CD4-positive, alpha-beta T cell treated with Interleukin-15 for 4 hours (primary cell): Measurements from ENCODE around the gene TMEM145.
"Not testable (repeated sequence)": the region's sequence is repeated elsewhere in the genome, so short reads cannot be mapped to it uniquely, and the experiment has no call there.

ENCODE experiments used
- DNase-seq: peaks from one replicate; pipeline ENCODE4 v3.0.0-alpha.2; 2020; ENCODE audit warnings: low spot score

Gene TMEM145

GRCh38 chr19:42313096-42313839 lies at the start of gene TMEM145:
Gene TMEM145, plus strand, starts transcription at chr19:42313309. Its CDS starts 68 bp downstream, at chr19:42313377.
- no peak for DNase-seq

GRCh38 chr19:42266105-42266504 lies 47.0 kb upstream of the TMEM145 start:
- DNase-seq, result not testable (repeated sequence)

GRCh38 chr19:42266928-42267603 lies 46.0 kb upstream of the TMEM145 start:
- DNase-seq, result not testable (repeated sequence)

GRCh38 chr19:42267644-42268141 lies 45.4 kb upstream of the TMEM145 start:
- no peak for DNase-seq

- DNase-seq, result peak; percentile 100
These were observed 44.9 kb upstream of the TMEM145 start for GRCh38 chr19:42268142-42268703.

- peak; percentile 100 for DNase-seq
These were observed 44.2 kb upstream of the TMEM145 start, which contains the start of gene CIC for GRCh38 chr19:42268704-42269477. Gene CIC, plus strand, starts transcription at chr19:42269252. Its CDS starts 2,532 bp downstream, at chr19:42271784.

GRCh38 chr19:42269478-42270345 lies 43.4 kb upstream of the TMEM145 start:
- no peak for DNase-seq

- peak; percentile 66 for DNase-seq
These were observed 42.6 kb upstream of the TMEM145 start for GRCh38 chr19:42270346-42271044.

GRCh38 chr19:42271045-42271419 lies 42.1 kb upstream of the TMEM145 start:
- DNase-seq, result no peak

GRCh38 chr19:42271861-42272534 lies 41.1 kb upstream of the TMEM145 start:
- no peak for DNase-seq

GRCh38 chr19:42272535-42272897 lies 40.6 kb upstream of the TMEM145 start:
- no peak for DNase-seq

GRCh38 chr19:42272989-42273406 lies 40.1 kb upstream of the TMEM145 start:
- DNase-seq, result no peak

GRCh38 chr19:42273407-42274064 lies 39.6 kb upstream of the TMEM145 start:
- no peak for DNase-seq

GRCh38 chr19:42274065-42274682 lies 38.9 kb upstream of the TMEM145 start:
- DNase-seq, result no peak

GRCh38 chr19:42275103-42275502 lies 38.0 kb upstream of the TMEM145 start:
- DNase-seq, result no peak

- DNase-seq, result no peak
These were observed 37.6 kb upstream of the TMEM145 start for GRCh38 chr19:42275517-42275916.

- DNase-seq, result no peak
These were observed 36.8 kb upstream of the TMEM145 start for GRCh38 chr19:42276284-42276683.

GRCh38 chr19:42276821-42277220 lies 36.3 kb upstream of the TMEM145 start:
- no peak for DNase-seq
